Measurements from ENCODE around the gene UROC1.

UROC1 gene

GRCh38 chr3:126501736-126502135, 15.8 kb downstream of the UROC1 start:
- no peaks in the 10 kb centered on the region for H3K79me1 ChIP-seq (ENCODE audit: low read length)
- H3K9me3 ChIP-seq (ENCODE audit: insufficient read depth, low read depth, low read length): peaks cover 9% of the 10 kb centered on the region
- H4K91ac ChIP-seq (ENCODE audit: low read depth, low read length): no peak overlapping the region
- H3K14ac ChIP-seq (ENCODE audit: low read length): no peak overlapping the region
- H2BK120ac ChIP-seq (ENCODE audit: insufficient read depth, low read length, poor library complexity): no peak overlapping the region
- no peak overlapping the region for H3K4me3 ChIP-seq (ENCODE audit: low read depth, low read length)
- H3K79me2 ChIP-seq (ENCODE audit: control insufficient read depth, insufficient read depth, low read length, poor library complexity): no peaks in the 10 kb centered on the region
- no peak overlapping the region for H3K27ac ChIP-seq (ENCODE audit: low read depth, low read length)
- H2BK12ac ChIP-seq (ENCODE audit: low read length): no peak overlapping the region
- no peak overlapping the region for H3K23ac ChIP-seq (ENCODE audit: low read length)
- no peak overlapping the region for H2AFZ ChIP-seq (ENCODE audit: insufficient read depth, low read length, poor library complexity)
- no peak overlapping the region for H3K18ac ChIP-seq (ENCODE audit: low read length)
- H3K27me3 ChIP-seq (ENCODE audit: insufficient read depth, low read length): no peaks in the 10 kb centered on the region
- no CpG with 5 or more reads among the region's 7 CpGs for WGBS (ENCODE audit: extremely low coverage, insufficient coverage, insufficient read length)
- no peak for DNase-seq
- H2AK5ac ChIP-seq (ENCODE audit: low read length): no peak overlapping the region
- no peak overlapping the region for H4K8ac ChIP-seq (ENCODE audit: low read depth, low read length)
- H3K4me2 ChIP-seq (ENCODE audit: low read length): no peak overlapping the region
- no peaks in the 10 kb centered on the region for H3K4me1 ChIP-seq (ENCODE audit: control insufficient read depth in 1 of 2, insufficient read depth in 2 of 2, low read length in 2 of 2)
- H4K12ac ChIP-seq (ENCODE audit: low read depth, low read length): no peak overlapping the region
- no peak overlapping the region for H3K4ac ChIP-seq (ENCODE audit: low read depth, low read length)
- no peak overlapping the region for H2BK5ac ChIP-seq (ENCODE audit: low read depth, low read length, poor library complexity)
- H3K9ac ChIP-seq (ENCODE audit: low read length): no peak overlapping the region
- no peaks in the 10 kb centered on the region for H3K36me3 ChIP-seq (ENCODE audit: control insufficient read depth in 1 of 2, insufficient read depth in 2 of 2, low read length in 2 of 2)

GRCh38 chr3:126501054-126501453, 16.5 kb downstream of the UROC1 start:
- no peak overlapping the region for H4K91ac ChIP-seq (ENCODE audit: low read depth, low read length)
- H3K4me2 ChIP-seq (ENCODE audit: low read length): no peak overlapping the region
- H3K36me3 ChIP-seq (ENCODE audit: control insufficient read depth in 1 of 2, insufficient read depth in 2 of 2, low read length in 2 of 2): no peaks in the 10 kb centered on the region
- H3K79me1 ChIP-seq (ENCODE audit: low read length): no peaks in the 10 kb centered on the region
- no peak overlapping the region for H2AK5ac ChIP-seq (ENCODE audit: low read length)
- H3K18ac ChIP-seq (ENCODE audit: low read length): no peak overlapping the region
- H3K9me3 ChIP-seq (ENCODE audit: insufficient read depth, low read depth, low read length): peaks cover 9% of the 10 kb centered on the region
- no peak overlapping the region for H3K14ac ChIP-seq (ENCODE audit: low read length)
- no peak overlapping the region for H3K4me3 ChIP-seq (ENCODE audit: low read depth, low read length)
- H3K23ac ChIP-seq (ENCODE audit: low read length): no peak overlapping the region
- H2BK120ac ChIP-seq (ENCODE audit: insufficient read depth, low read length, poor library complexity): no peak overlapping the region
- no peak overlapping the region for H4K8ac ChIP-seq (ENCODE audit: low read depth, low read length)
- no peaks in the 10 kb centered on the region for H3K27me3 ChIP-seq (ENCODE audit: insufficient read depth, low read length)
- no peak overlapping the region for H2BK5ac ChIP-seq (ENCODE audit: low read depth, low read length, poor library complexity)
- H3K4me1 ChIP-seq (ENCODE audit: control insufficient read depth in 1 of 2, insufficient read depth in 2 of 2, low read length in 2 of 2): no peaks in the 10 kb centered on the region
- no peak overlapping the region for H3K27ac ChIP-seq (ENCODE audit: low read depth, low read length)
- WGBS (ENCODE audit: extremely low coverage, insufficient coverage, insufficient read length): no CpG with 5 or more reads among the region's 5 CpGs
- no peak overlapping the region for H2AFZ ChIP-seq (ENCODE audit: insufficient read depth, low read length, poor library complexity)
- H3K79me2 ChIP-seq (ENCODE audit: control insufficient read depth, insufficient read depth, low read length, poor library complexity): no peaks in the 10 kb centered on the region
- no peak overlapping the region for H3K4ac ChIP-seq (ENCODE audit: low read depth, low read length)
- H2BK12ac ChIP-seq (ENCODE audit: low read length): no peak overlapping the region
- no peak for DNase-seq
- no peak overlapping the region for H3K9ac ChIP-seq (ENCODE audit: low read length)
- no peak overlapping the region for H4K12ac ChIP-seq (ENCODE audit: low read depth, low read length)

- Histone ChIP-seq H3K36me3 (ENCODE audit: control insufficient read depth in 1 of 2, insufficient read depth in 2 of 2, low read length in 2 of 2) (no peaks in the 10 kb centered on the region), H4K91ac (ENCODE audit: low read depth, low read length) (no peak overlapping the region), H2BK120ac (ENCODE audit: insufficient read depth, low read length, poor library complexity) (no peak overlapping the region), H3K14ac (ENCODE audit: low read length) (no peak overlapping the region), H3K79me2 (ENCODE audit: control insufficient read depth, insufficient read depth, low read length, poor library complexity) (no peaks in the 10 kb centered on the region), H3K4me2 (ENCODE audit: low read length) (no peak overlapping the region), H2AFZ (ENCODE audit: insufficient read depth, low read length, poor library complexity) (no peak overlapping the region), H3K9me3 (ENCODE audit: insufficient read depth, low read depth, low read length) (peaks cover 9% of the 10 kb centered on the region), H3K4ac (ENCODE audit: low read depth, low read length) (no peak overlapping the region), H2BK5ac (ENCODE audit: low read depth, low read length, poor library complexity) (no peak overlapping the region), H2AK5ac (ENCODE audit: low read length) (no peak overlapping the region), H3K79me1 (ENCODE audit: low read length) (no peaks in the 10 kb centered on the region), H4K8ac (ENCODE audit: low read depth, low read length) (no peak overlapping the region), H3K18ac (ENCODE audit: low read length) (no peak overlapping the region), H3K4me3 (ENCODE audit: low read depth, low read length) (no peak overlapping the region), H4K12ac (ENCODE audit: low read depth, low read length) (no peak overlapping the region), H3K9ac (ENCODE audit: low read length) (no peak overlapping the region), H3K4me1 (ENCODE audit: control insufficient read depth in 1 of 2, insufficient read depth in 2 of 2, low read length in 2 of 2) (no peaks in the 10 kb centered on the region), H2BK12ac (ENCODE audit: low read length) (no peak overlapping the region), H3K23ac (ENCODE audit: low read length) (no peak overlapping the region), H3K27me3 (ENCODE audit: insufficient read depth, low read length) (no peaks in the 10 kb centered on the region), H3K27ac (ENCODE audit: low read depth, low read length) (no peak overlapping the region)
- DNase-seq: no peak
- no CpG with 5 or more reads among the region's 7 CpGs for WGBS (ENCODE audit: extremely low coverage, insufficient coverage, insufficient read length)
These were observed 17.6 kb downstream of the UROC1 start for GRCh38 chr3:126500016-126500415.

- no CpG with 5 or more reads among the region's 9 CpGs for WGBS (ENCODE audit: extremely low coverage, insufficient coverage, insufficient read length)
- no peaks in the 10 kb centered on the region for H3K27me3 ChIP-seq (ENCODE audit: insufficient read depth, low read length)
- H2AFZ ChIP-seq (ENCODE audit: insufficient read depth, low read length, poor library complexity): no peak overlapping the region
- no peak overlapping the region for H3K27ac ChIP-seq (ENCODE audit: low read depth, low read length)
- H3K18ac ChIP-seq (ENCODE audit: low read length): no peak overlapping the region
- H3K9me3 ChIP-seq (ENCODE audit: insufficient read depth, low read depth, low read length): peaks cover 9% of the 10 kb centered on the region
- H2BK12ac ChIP-seq (ENCODE audit: low read length): no peak overlapping the region
- H3K79me1 ChIP-seq (ENCODE audit: low read length): no peaks in the 10 kb centered on the region
- no peak overlapping the region for H4K8ac ChIP-seq (ENCODE audit: low read depth, low read length)
- H4K12ac ChIP-seq (ENCODE audit: low read depth, low read length): no peak overlapping the region
- H3K14ac ChIP-seq (ENCODE audit: low read length): no peak overlapping the region
- no peak overlapping the region for H2AK5ac ChIP-seq (ENCODE audit: low read length)
- no peaks in the 10 kb centered on the region for H3K36me3 ChIP-seq (ENCODE audit: control insufficient read depth in 1 of 2, insufficient read depth in 2 of 2, low read length in 2 of 2)
- no peak overlapping the region for H3K4me3 ChIP-seq (ENCODE audit: low read depth, low read length)
- H2BK5ac ChIP-seq (ENCODE audit: low read depth, low read length, poor library complexity): no peak overlapping the region
- H3K9ac ChIP-seq (ENCODE audit: low read length): no peak overlapping the region
- H3K4ac ChIP-seq (ENCODE audit: low read depth, low read length): no peak overlapping the region
- H2BK120ac ChIP-seq (ENCODE audit: insufficient read depth, low read length, poor library complexity): no peak overlapping the region
- no peaks in the 10 kb centered on the region for H3K4me1 ChIP-seq (ENCODE audit: control insufficient read depth in 1 of 2, insufficient read depth in 2 of 2, low read length in 2 of 2)
- H3K23ac ChIP-seq (ENCODE audit: low read length): no peak overlapping the region
- DNase-seq: no peak
- no peak overlapping the region for H3K4me2 ChIP-seq (ENCODE audit: low read length)
- H3K79me2 ChIP-seq (ENCODE audit: control insufficient read depth, insufficient read depth, low read length, poor library complexity): no peaks in the 10 kb centered on the region
- H4K91ac ChIP-seq (ENCODE audit: low read depth, low read length): no peak overlapping the region
These were observed 18.2 kb downstream of the UROC1 start for GRCh38 chr3:126499401-126499800.
